Suprapubic skin (tissue), 3 donors: ENCODE results near the gene RGS11.

ENCODE experiments used
- CTCF ChIP-seq, 2 donors: fragments of 200-600 bp in 1 of 2; fragments of 450-650 bp in 1 of 2; sonication (generic) in 1 of 2; IDR thresholded peaks; one replicate each; pipeline ENCODE4 v1.5.1; 2016 to 2019; ENCODE audit warnings: antibody characterized with exemption in 2 of 2, mild to moderate bottlenecking in 1 of 2, moderate library complexity in 1 of 2
- POLR2AphosphoS5 ChIP-seq, 3 donors: sonication (generic); formaldehyde crosslinking; IDR thresholded peaks; one replicate each; pipeline ENCODE4 v1.6.1; 2017; ENCODE audit warnings: antibody characterized with exemption in 3 of 3

GRCh38 chr16:220021-220420, 55.7 kb downstream of the RGS11 start:
- TF ChIP-seq POLR2AphosphoS5 (IDR thresholded peaks at IDR 0.05) (no peak), CTCF (IDR thresholded peaks at IDR 0.05) (no peak)
